ENCODE results near the gene AKR1C8. TPM values are rescaled to one million over a fixed set of nuclear protein-coding genes. Genes with fewer than 3 reads are reported as not detected.
A peak's percentile ranks its signal among the peaks of the same experiment; 100 is the strongest.
"Not testable (repeated sequence)": the region's sequence is repeated elsewhere in the genome, so short reads cannot be mapped to it uniquely, and the experiment has no call there.

The AKR1C8 gene
- under 1 TPM in 1 of 4 donors, not detected in 3; 0.06 TPM for polyA plus RNA-seq
- long read RNA-seq, donor 1 = 0 reads
- long read RNA-seq, donor 2 = 0 reads
- long read RNA-seq, donor 3 = 0 reads
- long read RNA-seq, donor 4 = 0 reads
- long read RNA-seq, donor 5 = 0 reads
- long read RNA-seq, donor 6 = 0 reads
- long read RNA-seq, donor 7 = 0 reads
- long read RNA-seq, donor 8 = 0 reads
- long read RNA-seq, donor 9 = 0 reads
- long read RNA-seq, donor 10 = 0 reads

DNA sequence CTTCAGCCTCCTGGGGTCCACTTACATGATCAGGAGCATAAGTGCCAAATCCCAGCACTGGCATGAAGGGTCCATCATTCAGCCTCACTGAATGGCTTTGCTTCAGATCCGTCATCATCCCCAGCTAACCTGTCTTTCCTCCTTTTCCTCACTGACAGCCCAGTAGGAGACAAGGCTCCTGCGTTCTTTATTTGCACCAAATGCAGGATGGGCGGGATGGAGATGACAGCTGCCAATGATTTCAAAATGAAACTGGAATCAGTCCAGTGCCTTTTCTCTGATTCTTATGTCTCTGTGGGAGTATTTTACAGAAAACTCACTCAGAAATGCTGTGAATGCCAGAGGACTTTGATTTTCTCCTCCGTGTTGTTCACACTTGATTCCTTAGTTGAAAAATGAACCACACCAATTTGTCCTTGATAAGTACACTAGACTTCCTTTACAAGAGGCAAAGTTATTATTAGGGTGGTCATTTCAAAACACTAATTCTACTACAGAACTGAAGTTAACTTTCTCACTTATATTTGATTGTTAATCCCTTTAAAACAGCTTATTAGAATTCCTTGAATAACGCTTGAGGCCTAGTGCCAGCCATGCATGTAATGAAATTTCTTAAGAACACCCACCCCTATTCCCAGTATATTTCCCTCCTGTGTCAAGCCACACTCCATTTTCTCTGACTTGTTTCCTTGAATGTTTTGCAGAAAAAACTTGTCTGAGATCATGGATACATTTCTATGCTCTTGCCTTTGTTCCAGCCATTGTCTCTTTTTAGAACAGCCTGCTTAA, at the start of gene AKR1C8:
AKR1C8 (minus strand) TSS at position 164 of the 789 bp plus-strand sequence; CDS start at position 118, 46 bp downstream.
- FAIRE-seq (no peak), DNase-seq (no peak)
- H3K9me3 ChIP-seq (ENCODE audit: control insufficient read depth in 2 of 2, insufficient read depth in 1 of 2, low read depth in 1 of 2, low read length in 1 of 2) = no peaks in the 10 kb centered on the region
- no peaks in the 10 kb centered on the region for H3K36me3 ChIP-seq (ENCODE audit: control insufficient read depth in 3 of 3, insufficient read depth in 2 of 3, low read depth in 1 of 3, low read length in 3 of 3)
- 78 to 80% (median 79%) methylated on average over 5 of the region's 5 CpGs for WGBS, 3 donors
- no peak within 1 kb of the TSS for H3K27ac ChIP-seq (ENCODE audit: low read depth in 1 of 3, low read length in 2 of 3)
- H3K4me1 ChIP-seq (ENCODE audit: control insufficient read depth in 3 of 3, insufficient read depth in 2 of 3, low read depth in 1 of 3, low read length in 2 of 3) = no peaks in the 10 kb centered on the region
- H3K4me3 ChIP-seq (ENCODE audit: low read depth in 1 of 3, low read length in 3 of 3) = no peak within 1 kb of the TSS
- H3K27me3 ChIP-seq (ENCODE audit: control insufficient read depth in 3 of 3, insufficient read depth in 3 of 3, low read length in 3 of 3) = no peaks in the 10 kb centered on the region

DNA sequence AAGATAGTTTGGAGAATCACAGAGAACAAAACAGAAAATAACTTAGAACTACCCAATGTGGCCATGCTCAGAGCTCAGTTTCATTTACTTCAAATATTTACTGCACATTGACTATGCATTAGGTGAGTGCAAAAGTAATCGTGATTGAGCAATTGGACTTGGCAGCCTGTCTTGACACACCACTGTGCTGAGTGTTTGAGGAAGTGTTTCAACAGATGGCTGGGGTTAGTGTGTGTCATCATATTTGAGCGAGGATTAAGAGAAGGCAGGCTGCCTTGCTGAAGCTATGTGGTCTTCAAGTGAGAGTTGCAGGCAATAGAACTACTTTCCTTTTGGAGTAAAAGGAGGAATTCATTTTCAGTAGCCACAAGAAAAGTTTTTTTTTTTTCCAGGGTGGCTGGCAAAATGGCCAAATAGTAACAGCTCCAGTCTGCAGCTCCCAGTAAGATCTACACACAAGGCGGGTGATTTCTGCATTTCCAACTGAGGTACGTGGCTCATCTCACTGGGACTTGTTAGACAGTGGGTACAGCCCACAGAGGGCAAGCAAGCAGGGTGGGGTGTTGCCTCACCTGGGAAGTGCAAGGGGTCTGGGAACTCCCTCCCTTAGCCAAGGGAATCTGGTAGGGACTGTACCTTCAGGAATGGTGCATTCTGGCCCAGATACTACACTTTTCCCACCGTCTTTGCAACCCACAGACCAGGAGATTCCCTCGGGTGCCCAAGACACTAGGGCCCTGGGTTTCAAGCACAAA, 49.3 kb upstream of the AKR1C8 start:
- DNase-seq (peak; percentile 54 to 90), FAIRE-seq (no peak)
- Histone ChIP-seq H3K9me3 (ENCODE audit: control insufficient read depth in 2 of 2, insufficient read depth in 1 of 2, low read depth in 1 of 2, low read length in 1 of 2) (no peaks in the 10 kb centered on the region), H3K4me3 (ENCODE audit: low read depth in 1 of 3, low read length in 3 of 3) (no peak overlapping the region), H3K4me1 (ENCODE audit: control insufficient read depth in 3 of 3, insufficient read depth in 2 of 3, low read depth in 1 of 3, low read length in 2 of 3) (no peaks in the 10 kb centered on the region), H3K27ac (ENCODE audit: low read depth in 1 of 3, low read length in 2 of 3) (no peak overlapping the region), H3K36me3 (ENCODE audit: control insufficient read depth in 3 of 3, insufficient read depth in 2 of 3, low read depth in 1 of 3, low read length in 3 of 3) (no peaks in the 10 kb centered on the region), H3K27me3 (ENCODE audit: control insufficient read depth in 3 of 3, insufficient read depth in 3 of 3, low read length in 3 of 3) (no peaks in the 10 kb centered on the region)
- WGBS, 3 donors = 61 to 67% (median 66%) methylated on average over 6 of the region's 6 CpGs

DNA sequence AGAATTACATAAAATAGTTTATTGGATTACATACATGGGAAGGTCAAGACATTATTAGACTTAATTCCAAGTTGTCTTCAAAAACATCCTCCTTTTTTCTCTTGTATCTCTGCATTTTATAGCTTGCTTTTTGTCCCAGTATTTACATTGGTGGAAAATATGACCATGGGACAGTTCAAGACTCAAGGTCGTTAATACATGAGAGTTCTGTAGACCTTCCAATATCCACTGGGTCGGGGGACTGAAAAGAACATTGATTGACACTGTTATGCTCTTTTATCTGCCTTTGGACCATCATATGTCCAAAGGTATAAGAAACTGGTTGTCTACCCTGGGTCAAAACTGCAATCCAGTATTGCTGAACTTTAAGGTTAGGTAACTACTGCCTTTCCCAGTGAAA, 48.4 kb upstream of the AKR1C8 start:
- no peak for FAIRE-seq
- DNase-seq = no peak
- Histone ChIP-seq H3K9me3 (ENCODE audit: control insufficient read depth in 2 of 2, insufficient read depth in 1 of 2, low read depth in 1 of 2, low read length in 1 of 2) (no peaks in the 10 kb centered on the region), H3K27me3 (ENCODE audit: control insufficient read depth in 3 of 3, insufficient read depth in 3 of 3, low read length in 3 of 3) (no peaks in the 10 kb centered on the region), H3K4me1 (ENCODE audit: control insufficient read depth in 3 of 3, insufficient read depth in 2 of 3, low read depth in 1 of 3, low read length in 2 of 3) (no peaks in the 10 kb centered on the region), H3K27ac (ENCODE audit: low read depth in 1 of 3, low read length in 2 of 3) (no peak overlapping the region), H3K4me3 (ENCODE audit: low read depth in 1 of 3, low read length in 3 of 3) (no peak overlapping the region), H3K36me3 (ENCODE audit: control insufficient read depth in 3 of 3, insufficient read depth in 2 of 3, low read depth in 1 of 3, low read length in 3 of 3) (no peaks in the 10 kb centered on the region)
- WGBS, 3 donors = 75 to 92% (median 80%) methylated on average over 2 of the region's 2 CpGs

DNA sequence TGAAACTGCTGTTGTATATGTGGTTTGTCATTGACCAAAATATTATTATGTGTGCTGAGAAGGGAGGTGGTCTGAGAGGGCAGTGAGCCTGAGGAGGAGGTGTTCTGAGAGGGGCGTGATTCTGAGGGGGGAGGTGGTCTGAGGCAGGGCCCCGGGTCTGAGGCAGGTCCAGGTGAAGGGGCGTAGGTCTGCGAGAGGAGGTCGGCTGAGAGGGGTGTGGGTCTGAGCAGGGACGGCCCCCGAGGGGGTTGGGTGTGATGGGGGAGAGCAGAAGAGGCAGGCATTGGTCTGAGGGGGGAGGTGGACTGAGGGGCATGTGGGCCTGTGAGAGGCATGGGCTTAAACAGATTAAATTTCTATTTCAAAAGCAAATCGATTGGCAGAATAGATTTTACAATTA, 44.1 kb upstream of the AKR1C8 start:
- H3K27me3 ChIP-seq (ENCODE audit: control insufficient read depth in 3 of 3, insufficient read depth in 3 of 3, low read length in 3 of 3) = no peaks in the 10 kb centered on the region
- no peak overlapping the region for H3K4me3 ChIP-seq (ENCODE audit: low read depth in 1 of 3, low read length in 3 of 3)
- H3K36me3 ChIP-seq (ENCODE audit: control insufficient read depth in 3 of 3, insufficient read depth in 2 of 3, low read depth in 1 of 3, low read length in 3 of 3) = no peaks in the 10 kb centered on the region
- no peaks in the 10 kb centered on the region for H3K4me1 ChIP-seq (ENCODE audit: control insufficient read depth in 3 of 3, insufficient read depth in 2 of 3, low read depth in 1 of 3, low read length in 2 of 3)
- FAIRE-seq (no peak), DNase-seq (no peak)
- no peak overlapping the region for H3K27ac ChIP-seq (ENCODE audit: low read depth in 1 of 3, low read length in 2 of 3)
- H3K9me3 ChIP-seq (ENCODE audit: control insufficient read depth in 2 of 2, insufficient read depth in 1 of 2, low read depth in 1 of 2, low read length in 1 of 2) = no peaks in the 10 kb centered on the region
- WGBS, 3 donors = 75 to 88% (median 82%) methylated on average over 8 of the region's 8 CpGs

DNA sequence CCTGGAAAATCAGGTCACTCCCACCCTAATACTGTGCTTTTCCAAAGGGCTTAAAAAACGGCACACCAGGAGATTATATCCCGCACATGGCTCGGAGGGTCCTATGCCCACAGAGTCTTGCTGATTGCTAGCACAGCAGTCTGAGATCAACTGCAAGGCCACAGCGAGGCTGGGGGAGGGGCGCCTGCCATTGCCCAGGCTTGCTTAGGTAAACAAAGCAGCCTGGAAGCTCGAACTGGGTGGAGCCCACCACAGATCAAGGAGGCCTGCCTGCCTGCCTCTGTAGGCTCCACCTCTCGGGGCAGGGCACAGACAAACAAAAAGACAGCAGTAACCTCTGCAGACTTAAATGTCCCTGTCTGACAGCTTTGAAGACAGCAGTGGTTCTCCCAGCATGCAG, 38.0 kb upstream of the AKR1C8 start:
- not testable (repeated sequence) for H3K4me3 ChIP-seq (ENCODE audit: low read depth in 1 of 3, low read length in 3 of 3); FAIRE-seq; H3K27me3 ChIP-seq (ENCODE audit: control insufficient read depth in 3 of 3, insufficient read depth in 3 of 3, low read length in 3 of 3); H3K4me1 ChIP-seq (ENCODE audit: control insufficient read depth in 3 of 3, insufficient read depth in 2 of 3, low read depth in 1 of 3, low read length in 2 of 3); H3K9me3 ChIP-seq (ENCODE audit: control insufficient read depth in 2 of 2, insufficient read depth in 1 of 2, low read depth in 1 of 2, low read length in 1 of 2); DNase-seq; H3K27ac ChIP-seq (ENCODE audit: low read depth in 1 of 3, low read length in 2 of 3); H3K36me3 ChIP-seq (ENCODE audit: control insufficient read depth in 3 of 3, insufficient read depth in 2 of 3, low read depth in 1 of 3, low read length in 3 of 3)
- 83 to 87% (median 84%) methylated on average over 5 to 7 of the region's 7 CpGs for WGBS, 3 donors

DNA sequence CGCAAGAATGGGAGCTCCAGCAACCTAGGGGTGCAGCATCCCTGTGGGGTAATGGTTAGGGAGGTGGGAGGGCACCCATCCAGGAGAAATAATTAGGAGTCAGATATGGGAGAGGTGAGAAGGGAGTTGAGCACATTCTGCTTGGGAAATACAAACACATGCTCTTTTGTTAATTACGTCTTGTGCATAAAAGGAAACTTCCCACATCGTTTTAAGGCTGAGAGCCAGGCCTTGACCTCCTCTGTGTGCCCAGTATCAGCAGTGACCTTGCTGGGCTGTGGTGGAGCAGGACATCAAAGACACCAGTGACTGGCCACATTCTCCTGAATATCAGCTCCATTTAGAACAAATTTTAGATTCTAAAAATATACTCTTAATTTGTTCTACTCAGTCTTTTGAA, 34.3 kb upstream of the AKR1C8 start:
- Histone ChIP-seq H3K4me3 (ENCODE audit: low read depth in 1 of 3, low read length in 3 of 3) (no peak overlapping the region), H3K4me1 (ENCODE audit: control insufficient read depth in 3 of 3, insufficient read depth in 2 of 3, low read depth in 1 of 3, low read length in 2 of 3) (peaks cover 0 to 4% (median 0%) of the 10 kb centered on the region in 3 donors), H3K27me3 (ENCODE audit: control insufficient read depth in 3 of 3, insufficient read depth in 3 of 3, low read length in 3 of 3) (no peaks in the 10 kb centered on the region), H3K27ac (ENCODE audit: low read depth in 1 of 3, low read length in 2 of 3) (no peak overlapping the region), H3K9me3 (ENCODE audit: control insufficient read depth in 2 of 2, insufficient read depth in 1 of 2, low read depth in 1 of 2, low read length in 1 of 2) (peaks cover 0 to 3% of the 10 kb centered on the region in 2 donors), H3K36me3 (ENCODE audit: control insufficient read depth in 3 of 3, insufficient read depth in 2 of 3, low read depth in 1 of 3, low read length in 3 of 3) (no peaks in the 10 kb centered on the region)
- FAIRE-seq (no peak), DNase-seq (no peak)
- 65 to 81% (median 74%) methylated on average over 3 of the region's 3 CpGs for WGBS, 3 donors

DNA sequence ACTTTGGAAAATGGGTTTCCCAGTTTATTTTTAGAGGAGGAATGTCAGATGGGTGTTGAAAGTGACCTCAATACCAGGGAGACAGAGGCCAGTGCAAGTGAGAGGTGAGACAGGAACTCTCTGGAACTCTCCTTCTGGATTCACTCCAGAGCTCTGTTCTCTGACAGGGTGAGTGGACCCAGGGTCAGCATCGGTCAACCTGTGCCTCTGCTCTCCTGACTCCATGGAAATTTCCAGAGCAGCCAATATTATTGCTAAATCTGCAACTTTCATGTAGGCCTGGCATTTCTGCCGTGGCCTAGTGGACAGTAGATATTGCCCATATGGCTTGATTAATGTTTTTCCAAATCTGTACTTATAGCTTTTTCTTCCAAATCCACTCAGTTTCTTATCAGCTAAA, 31.9 kb upstream of the AKR1C8 start:
- DNase-seq (no peak), FAIRE-seq (no peak)
- peaks cover 0 to 1% of the 10 kb centered on the region in 2 donors for H3K9me3 ChIP-seq (ENCODE audit: control insufficient read depth in 2 of 2, insufficient read depth in 1 of 2, low read depth in 1 of 2, low read length in 1 of 2)
- no peak overlapping the region for H3K4me3 ChIP-seq (ENCODE audit: low read depth in 1 of 3, low read length in 3 of 3)
- H3K27me3 ChIP-seq (ENCODE audit: control insufficient read depth in 3 of 3, insufficient read depth in 3 of 3, low read length in 3 of 3) = no peaks in the 10 kb centered on the region
- 37 to 50% (median 39%) methylated on average over 2 of the region's 2 CpGs for WGBS, 3 donors
- H3K36me3 ChIP-seq (ENCODE audit: control insufficient read depth in 3 of 3, insufficient read depth in 2 of 3, low read depth in 1 of 3, low read length in 3 of 3) = no peaks in the 10 kb centered on the region
- peaks cover 0 to 4% (median 0%) of the 10 kb centered on the region in 3 donors for H3K4me1 ChIP-seq (ENCODE audit: control insufficient read depth in 3 of 3, insufficient read depth in 2 of 3, low read depth in 1 of 3, low read length in 2 of 3)
- H3K27ac ChIP-seq (ENCODE audit: low read depth in 1 of 3, low read length in 2 of 3) = no peak overlapping the region

DNA sequence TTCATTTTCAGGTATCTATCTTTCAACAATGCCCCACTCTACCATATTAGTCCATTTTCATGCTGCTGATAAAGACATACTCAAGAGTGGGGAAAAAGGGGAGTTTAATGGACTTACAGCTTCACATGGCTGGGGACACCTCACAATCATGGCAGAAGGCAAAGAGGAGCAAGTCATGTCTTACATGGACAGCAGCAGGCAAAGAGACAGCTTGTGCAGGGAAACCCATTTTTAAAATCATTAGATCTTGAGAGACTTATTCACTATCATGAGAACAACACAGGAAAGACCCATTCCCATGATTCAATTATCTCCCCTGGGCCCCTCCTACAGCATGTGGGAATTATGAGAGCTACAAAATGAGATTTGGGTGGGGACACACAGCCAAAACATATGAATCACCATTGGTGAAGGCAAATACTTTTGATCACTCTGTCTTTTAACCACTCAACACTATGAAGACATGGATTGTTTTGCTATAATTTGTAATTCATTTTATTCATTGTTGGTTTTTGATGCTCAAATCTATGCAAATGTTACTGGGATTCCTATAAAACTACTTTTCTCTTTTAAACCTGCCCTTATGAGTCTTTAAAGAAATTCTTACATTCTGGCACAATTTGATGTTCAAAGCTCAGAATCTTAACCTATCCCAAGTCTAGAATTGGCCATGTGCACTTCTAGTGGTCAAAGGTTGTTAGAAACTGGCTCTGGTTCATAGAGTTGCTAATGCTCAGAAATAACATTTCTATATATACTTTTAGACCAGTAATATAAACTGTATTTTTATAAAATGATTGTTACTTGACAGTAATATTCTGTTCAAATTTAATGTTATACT, 27.0 kb upstream of the AKR1C8 start:
- H3K27ac ChIP-seq (ENCODE audit: low read depth in 1 of 3, low read length in 2 of 3) = no peak overlapping the region
- H3K9me3 ChIP-seq (ENCODE audit: control insufficient read depth in 2 of 2, insufficient read depth in 1 of 2, low read depth in 1 of 2, low read length in 1 of 2) = peaks cover 0 to 17% of the 10 kb centered on the region in 2 donors
- DNase-seq = no peak
- no peak overlapping the region for H3K4me3 ChIP-seq (ENCODE audit: low read depth in 1 of 3, low read length in 3 of 3)
- FAIRE-seq = no peak
- no peaks in the 10 kb centered on the region for H3K27me3 ChIP-seq (ENCODE audit: control insufficient read depth in 3 of 3, insufficient read depth in 3 of 3, low read length in 3 of 3)
- no peaks in the 10 kb centered on the region for H3K36me3 ChIP-seq (ENCODE audit: control insufficient read depth in 3 of 3, insufficient read depth in 2 of 3, low read depth in 1 of 3, low read length in 3 of 3)
- H3K4me1 ChIP-seq (ENCODE audit: control insufficient read depth in 3 of 3, insufficient read depth in 2 of 3, low read depth in 1 of 3, low read length in 2 of 3) = no peaks in the 10 kb centered on the region

Measured in small intestine (tissue), 16 donors.